GM18508 (cell line): ENCODE data around the gene GOLGA6L7.
"Not testable (repeated sequence)": the region's sequence is repeated elsewhere in the genome, so short reads cannot be mapped to it uniquely, and the experiment has no call there.

Experiments used
- ATAC-seq: cut with Tn5 transposase; IDR thresholded peaks from one replicate; pipeline ENCODE4 v1.9.1; 2021; ENCODE audit warnings: moderate number of reproducible peaks; ENCODE audit not compliant: insufficient read depth, unreplicated experiment

Gene GOLGA6L7

GRCh38 chr15:28848521-28848920, at the start of gene GOLGA6L7:
Gene GOLGA6L7 (minus strand): TSS chr15:28848644. CDS start chr15:28848549, 95 bp downstream.
- ATAC-seq, result not testable (repeated sequence)

- no peak for ATAC-seq
These were observed 49.6 kb upstream of the GOLGA6L7 start for GRCh38 chr15:28897861-28898585.

- no peak for ATAC-seq
These were observed 48.5 kb upstream of the GOLGA6L7 start for GRCh38 chr15:28896951-28897350.

- ATAC-seq, result no peak
These were observed 47.1 kb upstream of the GOLGA6L7 start for GRCh38 chr15:28895566-28895965.

GRCh38 chr15:28895146-28895545, 46.7 kb upstream of the GOLGA6L7 start:
- no peak for ATAC-seq

GRCh38 chr15:28894631-28895030, 46.2 kb upstream of the GOLGA6L7 start:
- ATAC-seq, result no peak

GRCh38 chr15:28892789-28893610, 44.6 kb upstream of the GOLGA6L7 start:
- no peak for ATAC-seq

- no peak for ATAC-seq
These were observed 43.1 kb upstream of the GOLGA6L7 start for GRCh38 chr15:28891588-28891987.

- no peak for ATAC-seq
These were observed 42.5 kb upstream of the GOLGA6L7 start for GRCh38 chr15:28890711-28891495.

- ATAC-seq, result not testable (repeated sequence)
These were observed 41.8 kb upstream of the GOLGA6L7 start for GRCh38 chr15:28890291-28890690.

- not testable (repeated sequence) for ATAC-seq
These were observed 41.4 kb upstream of the GOLGA6L7 start for GRCh38 chr15:28889871-28890270.

- ATAC-seq, result no peak
These were observed 40.9 kb upstream of the GOLGA6L7 start for GRCh38 chr15:28889346-28889745.

- ATAC-seq, result no peak
These were observed 40.5 kb upstream of the GOLGA6L7 start for GRCh38 chr15:28888900-28889299.

GRCh38 chr15:28888302-28888894, 40.0 kb upstream of the GOLGA6L7 start:
- ATAC-seq, result no peak

GRCh38 chr15:28887339-28888174, 39.1 kb upstream of the GOLGA6L7 start:
- no peak for ATAC-seq

- no peak for ATAC-seq
These were observed 38.2 kb upstream of the GOLGA6L7 start for GRCh38 chr15:28886431-28887338.

GRCh38 chr15:28885630-28886430, 37.4 kb upstream of the GOLGA6L7 start, which contains the start of gene APBA2:
Gene APBA2 (plus strand): TSS chr15:28885974. CDS start chr15:29053885, 167,911 bp downstream.
- ATAC-seq, result no peak
